Breast epithelium (tissue), 4 donors: ENCODE results near the gene GLRA1. TPM values are rescaled to one million over a fixed set of nuclear protein-coding genes. Genes with fewer than 3 reads are reported as not detected.
A peak's percentile ranks its signal among the peaks of the same experiment; 100 is the strongest.

Source experiments
- DNase-seq, 2 donors: peaks; one replicate each; pipeline ENCODE4 v3.0.0-alpha.2; 2019; ENCODE audit warnings: low spot score in 2 of 2
- H3K27ac ChIP-seq, 2 donors: fragments of 200-600 bp; sonication (generic) in 1 of 2; one replicate each; pipeline ENCODE4 v1.5.1; 2016 to 2019; ENCODE audit warnings: mild to moderate bottlenecking in 1 of 2
- H3K27me3 ChIP-seq, 2 donors: fragments of 200-600 bp; sonication (generic) in 1 of 2; one replicate each; pipeline versions ENCODE4 v1.5.1 to v1.6.0; 2017 to 2019; ENCODE audit warnings: control low read depth in 1 of 2, mild to moderate bottlenecking in 1 of 2
- H3K36me3 ChIP-seq: fragments of 200-600 bp; one replicate; pipeline ENCODE4 v1.5.1; 2019
- H3K4me1 ChIP-seq, 2 donors: fragments of 200-600 bp; sonication (generic); one replicate each; pipeline ENCODE4 v1.5.1; 2016 to 2019; ENCODE audit warnings: control low read depth in 1 of 2
- H3K4me3 ChIP-seq, 3 donors: fragments of 200-600 bp; sonication (generic); 1 replicate in 2 of 3; 2 replicates in 1 of 3; pipeline ENCODE4 v1.5.1; 2016 to 2019; ENCODE audit warnings: mild to moderate bottlenecking in 3 of 3, moderate library complexity in 2 of 3
- H3K9me3 ChIP-seq, 2 donors: fragments of 200-600 bp; sonication (generic) in 1 of 2; one replicate each; pipeline ENCODE4 v1.5.1; 2016 to 2019; ENCODE audit warnings: control low read depth in 1 of 2
- POLR2A ChIP-seq: fragments of 450-650 bp; IDR thresholded peaks from one replicate; pipeline ENCODE4 v1.6.1; 2016; ENCODE audit warnings: antibody characterized with exemption, mild to moderate bottlenecking, moderate library complexity
- POLR2AphosphoS5 ChIP-seq, 3 donors: sonication (generic); formaldehyde crosslinking; IDR thresholded peaks; one replicate each; pipeline ENCODE4 v1.6.1; 2017; ENCODE audit warnings: antibody characterized with exemption in 3 of 3
- intact Hi-C: fragments of 100-400 bp; cut with DNase I; formaldehyde crosslinking; loops from one replicate; pipeline ENCODE4 v1.15.1; 2023; ENCODE audit warnings: low total_unique reads
- total RNA-seq, 3 donors: library from RNA; depleted of rRNA; stranded (reverse); fragments of >200 nt; gene quantifications; one replicate each; pipeline ENCODE4 v1.1.0, GENCODE V29; 2016
- TF ChIP-seq, protein P1 (sequence below), 3 donors: fragments of 450-650 bp; IDR thresholded peaks; one replicate each; pipeline ENCODE4 v1.5.1; 2016 to 2017; ENCODE audit warnings: antibody characterized with exemption in 3 of 3, mild to moderate bottlenecking in 3 of 3, moderate library complexity in 3 of 3

The GLRA1 gene
- total RNA-seq, 3 donors from 2014 or later = not detected

DNA sequence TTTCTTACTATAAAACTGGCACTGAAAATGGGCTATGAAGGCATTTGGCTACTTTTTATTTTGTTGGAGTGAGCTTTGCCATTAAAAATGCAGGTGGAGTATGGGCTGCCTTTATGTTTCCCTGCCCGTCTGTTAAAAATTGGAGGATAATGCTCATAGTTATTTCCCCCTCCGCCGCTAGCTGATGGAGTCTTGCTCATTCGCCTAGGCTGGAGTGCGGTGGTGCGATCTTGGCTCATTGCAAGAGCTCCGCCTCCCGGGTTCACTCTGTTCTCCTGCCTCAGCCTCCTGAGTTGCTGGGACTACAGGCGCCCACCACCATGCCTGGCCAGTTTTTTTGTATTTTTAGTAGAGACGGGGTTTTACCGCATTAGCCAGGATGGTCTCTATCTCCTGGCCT lies 144.3 kb downstream of the GLRA1 start:
- H3K4me1 ChIP-seq = peaks cover 0 to 8% of the 10 kb centered on the region in 2 donors
- no peaks in the 10 kb centered on the region for H3K9me3 ChIP-seq
- H3K27me3 ChIP-seq = no peaks in the 10 kb centered on the region
- H3K4me3 ChIP-seq = no peak overlapping the region
- intact Hi-C loops = no loop called here
- no peaks in the 10 kb centered on the region for H3K36me3 ChIP-seq
- TF ChIP-seq POLR2AphosphoS5 (IDR thresholded peaks at IDR 0.05) (no peak), POLR2A (no peak)
- TF ChIP-seq, protein P1, sequence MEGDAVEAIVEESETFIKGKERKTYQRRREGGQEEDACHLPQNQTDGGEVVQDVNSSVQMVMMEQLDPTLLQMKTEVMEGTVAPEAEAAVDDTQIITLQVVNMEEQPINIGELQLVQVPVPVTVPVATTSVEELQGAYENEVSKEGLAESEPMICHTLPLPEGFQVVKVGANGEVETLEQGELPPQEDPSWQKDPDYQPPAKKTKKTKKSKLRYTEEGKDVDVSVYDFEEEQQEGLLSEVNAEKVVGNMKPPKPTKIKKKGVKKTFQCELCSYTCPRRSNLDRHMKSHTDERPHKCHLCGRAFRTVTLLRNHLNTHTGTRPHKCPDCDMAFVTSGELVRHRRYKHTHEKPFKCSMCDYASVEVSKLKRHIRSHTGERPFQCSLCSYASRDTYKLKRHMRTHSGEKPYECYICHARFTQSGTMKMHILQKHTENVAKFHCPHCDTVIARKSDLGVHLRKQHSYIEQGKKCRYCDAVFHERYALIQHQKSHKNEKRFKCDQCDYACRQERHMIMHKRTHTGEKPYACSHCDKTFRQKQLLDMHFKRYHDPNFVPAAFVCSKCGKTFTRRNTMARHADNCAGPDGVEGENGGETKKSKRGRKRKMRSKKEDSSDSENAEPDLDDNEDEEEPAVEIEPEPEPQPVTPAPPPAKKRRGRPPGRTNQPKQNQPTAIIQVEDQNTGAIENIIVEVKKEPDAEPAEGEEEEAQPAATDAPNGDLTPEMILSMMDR (IDR thresholded peaks at IDR 0.05) = no peak
- no peak for DNase-seq
- H3K27ac ChIP-seq = no peak overlapping the region

DNA sequence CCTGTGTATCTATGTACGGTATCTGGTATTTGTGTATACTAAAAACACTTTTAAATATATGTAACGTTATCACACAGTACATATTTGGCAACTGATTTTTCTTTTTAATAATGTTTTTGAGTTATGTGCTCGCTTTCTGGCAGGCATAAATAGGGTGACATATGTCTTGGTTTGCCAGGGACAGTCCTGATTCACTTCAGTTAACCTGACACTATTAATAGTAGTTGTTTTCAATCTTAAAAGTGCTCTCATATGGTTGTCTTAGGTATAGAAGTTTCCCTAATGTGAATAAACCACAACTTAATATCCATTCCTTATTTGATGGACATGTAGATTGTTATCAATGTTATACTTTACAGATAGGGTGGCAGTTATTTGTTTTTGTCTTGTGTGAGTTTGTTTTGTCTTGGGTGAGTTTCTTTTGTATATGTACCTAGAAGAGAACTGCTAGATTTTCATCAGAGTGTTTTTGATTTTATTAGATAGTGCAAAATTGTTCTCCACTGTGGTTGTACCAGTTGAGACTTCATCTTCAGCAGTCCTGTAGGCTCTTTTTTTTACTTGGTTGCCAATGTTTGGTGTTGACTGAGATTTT lies 145.0 kb downstream of the GLRA1 start:
- no peak for DNase-seq
- TF ChIP-seq, protein P1 (IDR thresholded peaks at IDR 0.05) = no peak
- no peak for TF ChIP-seq POLR2AphosphoS5 (IDR thresholded peaks at IDR 0.05)
- no peak for TF ChIP-seq POLR2A
- Histone ChIP-seq H3K27ac (no peak overlapping the region), H3K36me3 (no peaks in the 10 kb centered on the region), H3K9me3 (no peaks in the 10 kb centered on the region), H3K4me3 (no peak overlapping the region), H3K4me1 (peaks cover 0 to 15% of the 10 kb centered on the region in 2 donors), H3K27me3 (no peaks in the 10 kb centered on the region)
- intact Hi-C loops = no loop called here

DNA sequence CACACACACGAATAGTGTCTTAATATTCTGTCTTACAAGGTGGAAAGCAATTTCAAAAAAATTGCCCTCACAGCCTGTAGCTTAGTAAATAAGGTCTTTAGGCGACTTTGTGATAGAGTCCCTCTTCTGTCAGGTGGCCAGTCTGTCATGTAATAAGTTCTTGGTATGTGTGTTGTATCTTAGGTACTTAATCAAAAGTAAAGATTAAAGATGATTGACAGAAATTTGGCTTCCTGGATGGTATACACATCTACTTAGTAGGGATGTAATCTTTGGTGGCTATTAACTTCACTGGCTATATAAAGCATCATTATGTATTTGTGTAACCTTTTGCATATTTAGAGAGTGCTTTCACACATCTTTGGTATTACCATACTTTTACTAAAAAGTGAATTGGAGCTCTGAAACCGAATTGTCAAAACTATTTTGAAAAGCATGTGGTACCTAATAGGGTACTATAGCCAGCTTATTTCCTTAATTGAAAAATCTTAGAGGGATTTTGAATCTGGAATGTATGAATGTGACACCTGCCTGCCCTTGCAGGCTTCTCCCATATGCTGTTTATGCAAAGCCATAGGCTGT lies 149.5 kb downstream of the GLRA1 start:
- H3K27me3 ChIP-seq = no peaks in the 10 kb centered on the region
- H3K4me3 ChIP-seq = peak overlapping the region in 1 of 3 donors; percentile 17
- no peak for DNase-seq
- H3K4me1 ChIP-seq = peaks cover 3 to 16% of the 10 kb centered on the region in 2 donors
- no peak for TF ChIP-seq POLR2AphosphoS5 (IDR thresholded peaks at IDR 0.05)
- TF ChIP-seq, protein P1 (IDR thresholded peaks at IDR 0.05) = no peak
- TF ChIP-seq POLR2A = no peak
- intact Hi-C loops = no loop called here
- no peaks in the 10 kb centered on the region for H3K9me3 ChIP-seq
- no peaks in the 10 kb centered on the region for H3K36me3 ChIP-seq
- peak overlapping the region in 1 of 2 donors; percentile 11 for H3K27ac ChIP-seq

DNA sequence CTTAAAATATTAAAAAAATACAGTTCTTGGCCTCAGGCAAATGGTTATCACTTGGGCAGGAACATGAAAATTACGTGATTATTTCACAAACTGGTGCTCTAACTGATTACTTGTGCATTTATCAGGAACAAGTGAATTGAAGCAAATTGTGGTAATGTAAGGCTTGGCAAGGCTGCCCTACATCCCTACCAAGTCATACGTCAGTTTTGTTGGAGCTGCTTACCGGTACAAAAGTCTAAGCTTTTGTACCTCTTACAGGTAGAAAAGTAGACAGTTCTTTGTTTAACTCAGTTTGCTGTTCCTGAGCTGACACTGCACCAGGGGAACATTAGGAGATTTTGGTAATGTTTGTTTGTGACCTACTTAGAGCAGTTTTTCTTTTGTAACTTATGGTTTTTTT lies 150.7 kb downstream of the GLRA1 start:
- Histone ChIP-seq H3K27ac (peak overlapping the region; percentile 36 to 38), H3K36me3 (no peaks in the 10 kb centered on the region), H3K27me3 (no peaks in the 10 kb centered on the region), H3K4me3 (peak overlapping the region; percentile 65 to 92 (median 92)), H3K4me1 (peaks cover 3 to 16% of the 10 kb centered on the region in 2 donors), H3K9me3 (no peaks in the 10 kb centered on the region)
- TF ChIP-seq POLR2AphosphoS5 (IDR thresholded peaks at IDR 0.05) (no peak), POLR2A (no peak)
- TF ChIP-seq, protein P1 (IDR thresholded peaks at IDR 0.05) = no peak
- intact Hi-C loops = no loop called here
- no peak for DNase-seq

DNA sequence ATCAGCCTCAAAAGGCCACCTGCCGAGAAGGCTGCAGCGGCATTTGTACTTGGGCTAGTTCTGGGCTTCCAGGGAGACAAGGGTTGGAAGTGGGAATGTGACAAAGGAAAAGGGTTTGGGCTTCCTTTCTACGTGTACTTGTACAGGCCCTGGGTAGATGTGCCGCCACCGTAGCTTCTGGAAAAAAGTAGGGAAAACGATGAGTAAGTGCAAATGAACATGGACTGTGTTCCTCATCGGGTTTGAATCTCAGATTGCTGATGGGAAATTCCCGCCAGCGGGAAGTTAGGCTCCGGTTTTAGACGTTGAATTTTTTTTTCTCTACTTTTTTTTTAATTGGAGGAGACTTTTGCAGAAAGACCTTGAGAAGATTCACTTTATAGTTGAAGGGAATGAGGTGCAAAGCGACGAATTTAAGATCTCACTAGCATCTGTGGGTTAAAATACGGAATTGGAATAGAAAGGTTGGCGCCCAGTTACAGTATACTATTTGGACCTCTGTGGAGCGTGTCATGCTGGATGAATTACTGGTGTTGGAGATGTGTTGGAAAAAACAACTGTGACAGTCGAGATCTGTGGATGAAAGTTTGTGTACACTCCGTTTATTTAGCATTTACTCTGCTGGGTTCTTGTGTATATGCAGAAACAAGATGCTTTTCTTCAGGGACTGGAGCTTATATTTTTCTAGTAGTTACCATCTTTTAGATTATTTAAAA lies 151.6 kb downstream of the GLRA1 start:
- H3K36me3 ChIP-seq = no peaks in the 10 kb centered on the region
- peaks cover 3 to 16% of the 10 kb centered on the region in 2 donors for H3K4me1 ChIP-seq
- intact Hi-C loops = no loop called here
- DNase-seq = no peak
- no peaks in the 10 kb centered on the region for H3K9me3 ChIP-seq
- H3K27ac ChIP-seq = peak overlapping the region; percentile 95 to 97
- H3K27me3 ChIP-seq = no peaks in the 10 kb centered on the region
- no peak for TF ChIP-seq POLR2AphosphoS5 (IDR thresholded peaks at IDR 0.05)
- TF ChIP-seq, protein P1 (IDR thresholded peaks at IDR 0.05) = no peak
- no peak for TF ChIP-seq POLR2A
- H3K4me3 ChIP-seq = peak overlapping the region; percentile 65 to 92 (median 92)
